Choroid plexus epithelial cell (primary cell): Measurements from ENCODE around the gene B4GALT2.

Experiments
- DNase-seq: peaks from one replicate; pipeline ENCODE4 v3.0.0-alpha.2; 2010; ENCODE audit warnings: low read depth
- H3K4me3 ChIP-seq: 2 replicates; pipeline ENCODE4 v1.5.1; 2011; ENCODE audit warnings: low read depth, mild to moderate bottlenecking, control low read depth, low read length, moderate library complexity
- CTCF ChIP-seq: conservative IDR thresholded peaks from 2 replicates; pipeline ENCODE4 v1.5.1; 2011; ENCODE audit warnings: low read depth, mild to moderate bottlenecking, control low read depth, inconsistent platforms, low read length, moderate library complexity

The B4GALT2 gene

DNA sequence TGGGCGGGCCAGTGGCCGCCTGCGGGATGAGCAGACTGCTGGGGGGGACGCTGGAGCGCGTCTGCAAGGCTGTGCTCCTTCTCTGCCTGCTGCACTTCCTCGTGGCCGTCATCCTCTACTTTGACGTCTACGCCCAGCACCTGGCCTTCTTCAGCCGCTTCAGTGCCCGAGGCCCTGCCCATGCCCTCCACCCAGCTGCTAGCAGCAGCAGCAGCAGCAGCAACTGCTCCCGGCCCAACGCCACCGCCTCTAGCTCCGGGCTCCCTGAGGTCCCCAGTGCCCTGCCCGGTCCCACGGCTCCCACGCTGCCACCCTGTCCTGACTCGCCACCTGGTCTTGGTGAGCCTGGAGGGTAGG lies 2.1 kb downstream of the B4GALT2 start:
- no peak overlapping the region for H3K4me3 ChIP-seq
- no peak for DNase-seq
- no peak for TF ChIP-seq CTCF

DNA sequence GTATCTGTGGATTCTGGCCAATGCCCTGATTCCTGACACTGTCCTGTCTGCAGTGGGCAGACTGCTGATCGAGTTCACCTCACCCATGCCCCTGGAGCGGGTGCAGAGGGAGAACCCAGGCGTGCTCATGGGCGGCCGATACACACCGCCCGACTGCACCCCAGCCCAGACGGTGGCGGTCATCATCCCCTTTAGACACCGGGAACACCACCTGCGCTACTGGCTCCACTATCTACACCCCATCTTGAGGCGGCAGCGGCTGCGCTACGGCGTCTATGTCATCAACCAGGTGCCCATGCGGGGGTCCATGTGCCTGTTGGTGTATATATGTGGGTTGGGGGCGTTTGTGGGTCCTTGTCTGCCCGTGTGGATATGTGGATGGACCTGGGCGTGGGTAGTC lies 2.6 kb downstream of the B4GALT2 start:
- no peak overlapping the region for H3K4me3 ChIP-seq
- DNase-seq: no peak
- no peak for TF ChIP-seq CTCF

GRCh38 chr1:43982241-43982640 lies 3.2 kb downstream of the B4GALT2 start:
- no peak for TF ChIP-seq CTCF
- DNase-seq: no peak
- no peak overlapping the region for H3K4me3 ChIP-seq

GRCh38 chr1:43982808-43983207 lies 3.8 kb downstream of the B4GALT2 start:
- no peak for TF ChIP-seq CTCF
- DNase-seq: no peak
- H3K4me3 ChIP-seq: no peak overlapping the region

GRCh38 chr1:43983253-43983899 lies 4.4 kb downstream of the B4GALT2 start:
- no peak overlapping the region for H3K4me3 ChIP-seq
- DNase-seq: no peak
- TF ChIP-seq CTCF: no peak

DNA sequence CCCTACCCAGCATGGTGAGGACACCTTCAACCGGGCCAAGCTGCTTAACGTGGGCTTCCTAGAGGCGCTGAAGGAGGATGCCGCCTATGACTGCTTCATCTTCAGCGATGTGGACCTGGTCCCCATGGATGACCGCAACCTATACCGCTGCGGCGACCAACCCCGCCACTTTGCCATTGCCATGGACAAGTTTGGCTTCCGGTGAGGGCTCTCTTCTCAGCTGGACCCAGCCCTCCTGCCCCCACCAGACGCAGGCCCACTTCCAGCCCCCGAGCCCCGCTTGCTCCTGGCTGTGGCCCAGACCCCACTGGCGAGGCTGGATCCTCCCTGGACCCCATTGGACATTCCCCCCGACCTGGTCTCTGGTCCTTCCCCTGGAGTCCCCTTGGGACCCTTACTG lies 5.8 kb downstream of the B4GALT2 start:
- no peak overlapping the region for H3K4me3 ChIP-seq
- TF ChIP-seq CTCF: no peak
- no peak for DNase-seq

- no peak for TF ChIP-seq CTCF
- DNase-seq: no peak
- no peak overlapping the region for H3K4me3 ChIP-seq
These were observed 7.1 kb downstream of the B4GALT2 start for GRCh38 chr1:43985984-43986595.
